NOMO-1 treated with DMSO at 0.1 percent for 48 hours (cell line): Measurements from ENCODE around the gene VPS8.
"Not testable (repeated sequence)": the region's sequence is repeated elsewhere in the genome, so short reads cannot be mapped to it uniquely, and the experiment has no call there.

ENCODE experiments used
- DNase-seq: peaks from one replicate; lab custom pipeline; 2025; ENCODE audit not compliant: unreplicated experiment; lab: John Stamatoyannopoulos, UW

VPS8 gene

DNA sequence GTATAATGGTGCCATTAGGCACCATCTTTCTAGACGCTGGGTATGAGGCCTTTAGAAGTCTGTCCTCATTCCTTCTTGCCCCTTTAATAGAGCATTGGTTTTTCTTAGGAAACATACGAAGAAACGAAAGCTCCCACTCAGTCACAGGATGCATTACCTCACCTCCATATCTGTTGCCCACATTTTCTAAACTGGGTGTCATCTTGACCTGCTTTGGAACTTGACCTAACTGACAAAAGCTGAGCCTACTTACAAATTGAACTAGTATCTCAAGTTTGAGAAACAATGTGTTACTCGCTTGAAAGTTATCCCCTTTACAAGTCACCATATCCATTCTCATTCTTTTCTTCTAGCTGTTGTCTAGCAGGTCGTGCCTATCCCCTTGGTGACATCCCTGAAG, 102.7 kb downstream of the VPS8 start:
- DNase-seq = no peak

- DNase-seq = no peak
Measured at GRCh38 chr3:184918750-184919149, 106.8 kb downstream of the VPS8 start.

DNA sequence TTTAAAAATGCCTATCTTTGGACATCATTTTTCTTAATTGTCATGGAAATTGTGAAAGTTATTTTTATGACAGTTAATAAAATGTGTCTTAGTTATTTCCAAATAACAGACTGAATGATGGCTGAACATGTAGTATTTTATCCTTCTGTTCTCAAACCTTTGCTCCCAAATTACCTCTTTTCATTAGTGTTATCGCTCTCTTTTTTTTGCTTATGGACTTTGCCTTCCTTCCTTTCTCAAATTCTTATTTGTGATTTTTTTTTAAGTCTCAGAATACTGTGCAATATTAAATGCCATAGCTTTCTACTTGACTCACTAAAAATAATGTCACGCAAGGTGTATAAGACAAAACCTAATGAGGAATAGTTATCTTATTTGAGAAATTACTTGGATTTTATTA, 107.7 kb downstream of the VPS8 start:
- no peak for DNase-seq

GRCh38 chr3:184924547-184924946, 112.6 kb downstream of the VPS8 start:
- no peak for DNase-seq

DNA sequence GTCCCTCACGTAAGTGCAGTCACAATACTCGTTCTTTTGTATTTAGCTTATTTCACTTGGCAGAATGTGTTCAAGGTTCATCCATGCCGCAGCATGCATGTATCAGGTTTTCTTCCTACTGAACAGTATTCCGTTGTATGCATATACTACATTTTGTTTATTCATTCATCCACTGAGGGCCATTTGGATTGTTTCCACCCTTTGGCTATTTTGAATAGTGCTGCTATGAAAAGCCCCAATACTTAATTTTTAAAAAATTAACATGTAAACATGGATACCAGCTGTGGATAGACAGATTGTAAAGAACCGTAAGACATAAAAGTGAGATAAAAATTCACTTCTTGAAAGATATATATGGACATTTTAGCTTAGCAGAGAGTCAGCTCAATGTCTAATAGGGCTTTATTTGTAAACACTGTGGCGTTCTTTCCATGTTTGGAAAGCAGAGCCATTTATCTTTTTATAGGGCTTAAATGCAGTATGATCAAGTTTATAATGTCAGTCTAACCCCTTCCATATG, 115.9 kb downstream of the VPS8 start:
- no peak for DNase-seq

GRCh38 chr3:184932777-184933176, 120.8 kb downstream of the VPS8 start:
- DNase-seq = no peak

DNA sequence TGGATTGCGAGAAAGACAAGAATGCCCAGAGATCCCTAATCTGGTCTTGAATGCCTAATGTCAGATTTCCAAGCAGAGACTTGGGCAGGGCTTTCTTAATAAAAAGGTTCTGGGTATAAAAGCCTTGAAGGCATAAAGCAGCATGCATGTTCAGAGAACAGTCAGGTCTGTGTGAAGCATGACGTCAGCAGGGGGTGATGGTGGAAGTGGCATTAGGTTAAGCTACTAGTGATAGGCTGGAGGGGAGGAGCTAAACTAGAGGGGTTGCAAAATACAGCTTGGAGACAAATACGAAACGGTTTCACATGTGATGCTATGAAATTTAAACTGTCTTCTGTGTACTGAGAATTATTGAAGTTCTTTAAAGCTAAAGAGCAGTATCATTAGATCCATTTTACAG, 125.6 kb downstream of the VPS8 start:
- DNase-seq = no peak

DNA sequence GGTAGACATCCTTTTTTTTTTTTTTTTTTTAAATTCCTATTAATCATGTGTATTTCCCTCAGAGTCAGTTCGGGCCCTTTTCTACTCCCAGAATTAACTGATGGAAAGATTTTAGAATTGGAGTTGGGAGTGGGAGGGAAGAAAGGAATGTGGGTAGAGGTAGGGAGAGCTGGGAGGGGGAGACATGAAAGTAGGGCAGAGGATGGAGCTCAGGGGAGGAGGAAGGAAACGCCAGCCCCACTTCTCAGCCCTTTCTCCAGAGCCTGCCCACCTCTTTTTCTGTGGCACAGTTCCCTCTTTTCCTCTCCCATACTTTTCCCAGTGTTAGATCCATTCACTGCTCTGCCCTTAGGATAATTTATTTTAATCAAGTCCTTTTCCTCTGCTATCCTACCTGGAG, 129.4 kb downstream of the VPS8 start:
- DNase-seq = no peak

DNA sequence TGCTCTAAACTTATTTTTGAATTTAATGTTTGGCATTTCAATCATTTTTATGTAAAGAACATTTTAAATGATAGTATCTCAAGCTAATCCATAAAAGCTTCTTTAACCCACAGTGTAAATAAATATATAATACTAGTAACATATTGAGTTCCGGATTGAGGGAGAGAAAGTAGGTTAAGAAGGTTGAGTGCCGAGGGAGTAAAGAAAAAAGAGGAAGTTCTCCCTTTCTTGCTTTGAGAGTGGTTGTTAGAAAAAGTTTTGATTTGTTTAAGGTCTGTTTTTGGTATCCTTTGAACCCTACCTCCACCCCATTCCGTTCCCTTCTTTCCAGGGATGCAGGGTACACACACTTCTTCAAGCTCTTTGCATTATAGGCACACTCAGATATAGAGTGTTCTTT, 130.8 kb downstream of the VPS8 start:
- peak; percentile 28 for DNase-seq

DNA sequence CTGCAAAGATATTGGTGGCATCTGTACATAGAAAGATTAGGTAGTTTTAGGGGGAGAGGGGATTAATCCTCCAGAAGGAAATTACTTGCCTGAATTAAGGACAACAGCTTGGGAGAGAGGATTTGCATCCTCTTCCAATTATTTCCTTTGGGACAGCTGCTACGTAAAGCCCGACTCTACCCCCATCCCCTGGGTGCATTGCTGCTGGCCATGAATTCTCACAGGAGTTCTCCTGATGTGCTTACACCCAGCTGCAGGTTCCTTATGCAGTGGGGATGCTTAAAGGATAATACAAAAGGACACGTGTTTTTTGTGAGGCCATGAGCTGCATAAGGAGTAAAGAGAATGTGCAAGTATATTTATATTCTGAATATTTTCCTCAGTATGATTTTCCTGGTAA, 132.3 kb downstream of the VPS8 start:
- DNase-seq = no peak

DNA sequence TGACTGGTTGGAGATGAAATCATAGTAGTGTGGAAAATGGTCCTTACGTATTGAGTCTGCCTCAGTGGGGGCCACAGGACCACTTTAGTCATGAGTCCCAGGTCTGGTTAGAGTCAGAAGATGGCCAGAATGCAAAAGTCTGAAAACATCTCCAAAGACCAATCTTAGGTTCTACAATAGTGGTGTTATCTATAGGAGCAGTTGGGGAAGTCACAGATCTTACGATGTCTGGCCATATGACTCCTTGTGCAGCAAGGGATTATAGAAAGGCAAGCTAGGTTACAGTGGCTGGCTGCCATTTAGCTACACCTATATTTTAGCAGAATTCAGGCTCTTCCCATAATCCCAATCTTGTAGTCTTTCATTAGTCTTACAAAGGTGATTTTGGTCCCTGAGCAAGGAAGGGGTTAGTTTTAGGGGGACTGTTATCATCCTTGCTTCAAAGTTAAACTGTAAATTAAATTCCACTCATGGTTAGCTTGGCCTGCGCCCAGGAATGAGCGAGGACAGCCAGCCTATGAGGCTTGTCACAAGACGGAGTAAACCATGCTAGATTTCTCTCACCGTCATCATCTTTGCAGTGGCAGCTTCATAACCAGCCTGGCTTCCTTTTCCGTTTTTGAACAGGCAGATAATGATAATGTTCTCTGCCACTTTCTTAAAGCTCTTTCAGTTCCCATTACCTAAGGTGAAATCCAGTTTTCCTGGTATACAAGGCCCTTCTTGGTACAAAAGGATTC, 134.1 kb downstream of the VPS8 start:
- DNase-seq = no peak

DNA sequence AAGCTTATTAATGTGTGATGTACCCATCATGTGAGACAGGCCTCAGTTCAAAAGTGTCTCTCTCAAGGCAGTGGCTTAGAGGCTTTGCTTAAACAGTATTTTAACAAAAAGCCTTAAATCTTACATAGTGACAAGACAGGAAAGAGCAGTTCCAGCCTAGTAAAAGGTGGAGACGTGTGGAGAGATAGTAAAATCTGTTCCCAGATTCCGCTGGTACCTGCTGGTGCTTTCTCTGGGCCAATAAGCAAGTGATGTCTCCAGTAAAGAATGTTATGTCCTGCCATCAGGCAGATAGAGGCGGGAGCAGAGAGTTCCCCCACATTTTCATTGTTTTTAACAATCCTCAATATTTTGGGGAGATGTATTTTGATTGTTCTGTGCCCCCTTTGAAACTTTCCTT, 135.0 kb downstream of the VPS8 start:
- DNase-seq = no peak

GRCh38 chr3:184949251-184949965, 137.4 kb downstream of the VPS8 start:
- DNase-seq = no peak

- DNase-seq = not testable (repeated sequence)
Measured at GRCh38 chr3:184950816-184951215, 138.8 kb downstream of the VPS8 start.

GRCh38 chr3:184952671-184953070, 140.7 kb downstream of the VPS8 start:
- no peak for DNase-seq

- DNase-seq = no peak
Measured at GRCh38 chr3:184953401-184953800, 141.4 kb downstream of the VPS8 start.

GRCh38 chr3:184954251-184954650, 142.3 kb downstream of the VPS8 start:
- DNase-seq = no peak

DNA sequence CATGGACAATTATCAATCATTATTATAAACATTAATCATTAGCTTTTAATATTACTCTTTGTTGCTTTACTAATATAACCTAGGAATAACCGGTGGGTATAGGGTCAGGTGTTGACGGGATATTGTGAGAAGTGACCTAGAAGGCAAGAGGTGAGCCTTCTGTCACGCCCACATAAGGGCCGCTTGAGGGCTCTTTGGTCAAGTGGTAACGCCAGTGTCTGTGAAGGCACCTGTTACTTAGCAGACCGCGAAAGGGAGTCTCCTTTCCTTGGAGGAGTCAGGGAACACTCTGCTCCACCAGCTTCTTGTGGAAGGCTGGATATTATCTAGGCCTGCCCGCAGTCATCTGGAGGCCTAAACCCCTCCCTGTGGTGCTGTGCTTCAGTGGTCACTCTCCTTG, 142.9 kb downstream of the VPS8 start:
- DNase-seq = not testable (repeated sequence)

DNA sequence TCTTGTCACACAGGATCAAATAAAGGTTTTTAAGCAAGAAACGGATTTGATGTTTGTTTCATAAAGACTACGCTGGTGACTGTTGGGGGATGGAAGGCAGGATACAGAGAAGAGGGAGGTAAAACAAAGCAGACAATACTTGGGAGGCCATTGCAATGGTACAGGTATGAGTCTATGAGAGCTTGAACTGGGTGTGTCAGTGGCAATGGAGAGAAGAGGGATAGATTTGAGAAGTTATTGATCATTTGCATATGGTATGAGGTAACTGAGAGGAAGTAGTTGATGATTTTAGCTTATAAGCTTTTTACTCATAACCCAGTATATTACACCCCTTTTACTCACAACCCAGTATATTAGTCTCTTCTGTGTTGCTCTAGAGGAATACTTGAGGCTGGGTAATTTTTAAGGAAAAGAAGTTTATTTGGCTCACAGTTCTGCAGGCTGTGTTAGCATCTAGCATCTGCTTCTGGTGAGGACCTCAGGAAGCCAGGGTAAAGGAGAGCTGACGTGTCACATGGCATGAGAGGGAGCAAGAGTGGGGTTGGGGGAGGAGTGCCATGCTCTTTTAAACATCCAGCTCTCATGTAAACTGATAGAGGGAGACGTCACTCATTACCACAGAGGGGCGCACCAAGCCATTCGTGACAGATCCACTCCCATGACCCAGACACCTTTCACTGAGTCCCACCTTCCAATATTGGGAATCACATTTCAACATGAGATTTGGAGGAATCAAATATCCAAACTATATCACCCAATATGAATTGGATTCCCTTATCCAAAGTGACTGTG, 153.9 kb downstream of the VPS8 start:
- DNase-seq = no peak

GRCh38 chr3:184968115-184968514, 156.1 kb downstream of the VPS8 start:
- no peak for DNase-seq

- no peak for DNase-seq
Measured at GRCh38 chr3:184970186-184970585, 158.2 kb downstream of the VPS8 start.

DNA sequence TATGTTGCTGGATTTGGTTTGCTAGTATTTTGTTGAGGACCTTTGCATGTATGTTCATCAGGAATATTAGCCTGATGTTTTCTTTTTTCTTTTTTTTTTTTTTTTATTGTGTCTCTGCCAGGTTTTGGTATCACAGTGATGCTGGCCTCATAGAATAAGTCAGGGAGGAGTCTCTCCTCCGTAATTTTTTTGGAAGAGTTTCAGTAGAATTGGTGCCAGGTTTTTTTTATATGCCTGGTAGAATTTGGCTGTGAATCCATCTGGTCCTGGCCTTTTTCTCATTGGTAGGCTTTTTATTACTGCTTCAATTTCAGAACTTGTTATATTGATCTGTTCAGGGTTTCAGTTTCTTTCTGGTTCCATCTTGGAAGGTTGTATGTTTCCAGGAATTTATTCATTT, 165.8 kb downstream of the VPS8 start:
- DNase-seq = no peak
